HG03135 (cell line): Measurements from ENCODE around the gene PRPF38B.
"Not testable (repeated sequence)": the region's sequence is repeated elsewhere in the genome, so short reads cannot be mapped to it uniquely, and the experiment has no call there.

Source experiments
- ATAC-seq: cut with Tn5 transposase; IDR thresholded peaks from one replicate; pipeline ENCODE4 v1.9.1; 2021; ENCODE audit warnings: mild to moderate bottlenecking, moderate library complexity; ENCODE audit not compliant: unreplicated experiment

PRPF38B gene

DNA sequence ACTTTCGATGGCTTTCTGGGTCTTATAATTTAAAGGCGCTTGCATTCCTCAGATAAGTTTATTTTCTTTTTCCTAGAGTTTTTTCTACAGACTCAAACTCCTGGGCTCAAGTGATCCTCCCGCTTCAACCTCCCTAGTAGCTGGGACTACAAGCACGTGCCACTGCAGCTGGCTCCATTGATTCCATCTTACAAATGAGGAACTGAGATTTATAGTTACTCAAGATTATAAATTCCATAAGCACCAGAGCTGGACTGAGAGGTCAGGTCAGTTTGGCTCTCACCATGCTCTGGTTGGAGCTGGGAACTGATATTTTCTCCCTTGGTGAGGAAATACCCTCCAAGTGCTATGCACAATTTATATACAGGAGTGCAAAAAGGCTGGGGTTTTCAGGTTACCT, 13.4 kb upstream of the PRPF38B start:
- no peak for ATAC-seq

DNA sequence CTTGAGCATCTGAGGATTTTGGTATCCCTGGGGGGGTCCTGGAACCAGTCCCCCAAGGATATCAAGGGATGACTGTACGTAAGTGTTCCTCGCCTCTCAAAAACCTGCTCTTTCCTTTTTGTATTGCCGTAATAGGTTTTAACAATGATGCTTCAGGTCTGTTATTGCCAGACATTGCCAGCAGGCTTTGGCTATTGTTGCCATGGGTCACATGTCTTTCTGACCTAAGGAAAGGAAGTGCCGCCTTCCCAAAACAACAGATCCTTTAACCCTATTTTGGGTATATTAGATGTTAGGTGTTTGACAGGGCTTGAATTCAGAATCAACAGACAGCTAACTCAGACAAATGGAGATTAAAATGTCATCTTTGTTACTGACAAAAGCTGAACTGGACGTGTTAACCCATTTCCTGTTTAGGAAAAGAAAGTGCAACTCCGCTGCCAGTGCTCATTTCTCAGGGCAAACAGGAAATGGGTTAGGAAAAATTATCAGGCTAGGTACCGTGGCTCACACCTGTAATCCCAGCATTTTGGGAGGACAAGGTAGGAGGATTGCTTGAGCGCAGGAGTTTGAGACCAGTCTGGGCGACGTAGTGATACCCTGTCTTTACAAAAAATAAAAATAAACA, 12.4 kb upstream of the PRPF38B start:
- ATAC-seq: no peak

DNA sequence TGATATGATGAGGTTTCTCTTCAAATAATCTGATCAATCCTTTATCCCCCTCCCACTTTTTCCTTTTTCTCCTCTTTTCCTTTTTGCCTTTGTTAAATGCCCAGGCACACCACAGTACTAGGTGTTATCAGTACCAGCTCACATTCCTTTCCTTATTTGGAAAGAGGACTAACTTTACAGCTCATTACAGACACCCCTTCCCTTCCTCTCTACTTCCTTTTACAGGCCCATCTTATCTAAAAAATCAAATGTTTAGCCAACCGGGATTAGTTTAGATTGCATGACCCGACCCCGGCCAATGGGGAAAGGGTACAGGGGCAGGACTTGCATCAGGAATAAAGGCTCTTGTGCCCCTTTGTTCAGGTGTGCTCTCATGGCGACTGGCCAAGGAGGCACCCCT, 10.4 kb upstream of the PRPF38B start:
- ATAC-seq: not testable (repeated sequence)

DNA sequence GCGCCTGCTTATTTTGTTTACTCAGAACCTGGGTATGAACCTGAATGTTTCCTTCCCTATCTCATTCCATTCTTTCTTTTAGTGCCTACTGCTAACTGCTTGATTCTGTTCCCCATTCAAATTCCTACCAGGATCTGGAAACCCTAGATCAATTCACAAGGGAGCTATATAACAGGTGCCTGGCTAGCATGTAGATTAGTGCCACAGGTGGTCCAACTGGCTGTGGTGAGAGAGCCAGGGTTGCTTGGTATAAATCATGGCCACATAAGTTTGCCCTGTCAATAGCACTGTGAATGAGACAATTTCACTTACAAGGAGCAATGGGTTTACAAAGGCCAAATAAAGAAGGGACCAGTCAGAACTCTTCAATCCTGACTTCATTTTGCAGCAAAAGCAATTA, 6.6 kb upstream of the PRPF38B start:
- no peak for ATAC-seq

DNA sequence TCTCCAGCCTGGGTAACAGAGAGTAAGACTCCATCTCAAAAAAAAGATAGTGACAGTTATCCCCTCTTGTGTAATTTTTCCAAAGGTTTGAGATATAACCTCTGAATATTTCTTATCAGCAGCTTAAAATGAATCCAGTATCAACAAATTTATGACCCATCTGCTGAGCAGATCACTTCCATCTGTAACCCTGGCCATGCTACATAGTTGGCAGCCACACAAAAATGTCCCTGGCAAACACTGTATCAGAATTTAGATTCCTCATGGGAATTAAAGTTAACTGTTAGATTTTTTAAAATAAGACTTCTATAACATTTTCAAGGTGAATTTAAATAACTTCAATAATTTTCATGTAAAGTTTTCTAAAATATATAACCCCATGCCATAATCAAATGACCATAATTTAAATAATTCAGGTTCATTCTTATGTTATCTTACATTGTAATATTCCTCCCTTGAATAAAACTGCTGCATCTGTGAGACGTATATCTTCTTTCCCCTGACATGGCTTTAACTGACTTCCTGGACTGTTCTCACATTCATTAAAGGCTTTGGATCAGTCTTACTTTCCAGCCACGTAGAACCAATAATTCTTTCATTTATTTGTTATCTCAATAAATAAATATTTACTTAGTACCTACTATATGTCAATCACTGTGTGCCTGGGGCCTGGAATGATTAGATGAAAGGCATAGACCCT, 5.3 kb upstream of the PRPF38B start:
- no peak for ATAC-seq

DNA sequence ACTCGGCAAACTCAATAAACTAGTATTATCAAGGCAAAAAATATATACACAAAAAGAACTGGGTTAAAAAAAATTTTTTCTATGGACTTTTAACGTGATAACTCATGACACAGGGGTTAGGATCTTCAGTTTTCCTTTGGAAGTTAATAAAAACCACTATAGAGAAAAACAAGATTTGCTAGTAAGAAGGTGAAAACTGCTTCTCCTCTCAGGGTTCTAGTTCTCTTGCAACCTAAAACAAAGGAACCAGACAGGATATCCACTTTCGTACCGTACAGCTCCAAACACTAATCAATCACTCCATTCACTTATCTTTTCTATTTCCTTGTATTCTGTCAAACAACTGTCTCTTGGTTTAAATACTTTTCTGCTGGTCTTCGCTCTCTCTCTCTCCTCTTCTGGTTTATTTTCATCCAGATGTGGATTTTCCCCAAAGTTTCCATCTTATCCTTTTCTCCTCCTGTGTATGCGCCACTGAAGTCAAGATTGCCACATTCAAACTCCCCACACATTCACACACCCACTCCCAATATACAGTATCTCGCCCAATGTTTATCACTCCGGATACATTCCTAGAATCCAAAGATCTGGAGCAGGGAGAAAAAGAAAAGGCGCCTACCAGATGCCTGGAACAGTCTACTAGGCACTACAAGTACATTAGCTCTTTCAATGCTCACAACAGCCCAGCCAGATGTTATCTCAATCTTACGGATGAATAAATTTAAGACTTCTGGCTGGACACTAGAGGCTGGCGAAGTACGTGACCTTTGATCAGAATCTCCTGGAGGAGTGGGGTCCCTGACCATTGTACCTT, 775 bp upstream of the PRPF38B start:
- peak; percentile 15 for ATAC-seq

DNA sequence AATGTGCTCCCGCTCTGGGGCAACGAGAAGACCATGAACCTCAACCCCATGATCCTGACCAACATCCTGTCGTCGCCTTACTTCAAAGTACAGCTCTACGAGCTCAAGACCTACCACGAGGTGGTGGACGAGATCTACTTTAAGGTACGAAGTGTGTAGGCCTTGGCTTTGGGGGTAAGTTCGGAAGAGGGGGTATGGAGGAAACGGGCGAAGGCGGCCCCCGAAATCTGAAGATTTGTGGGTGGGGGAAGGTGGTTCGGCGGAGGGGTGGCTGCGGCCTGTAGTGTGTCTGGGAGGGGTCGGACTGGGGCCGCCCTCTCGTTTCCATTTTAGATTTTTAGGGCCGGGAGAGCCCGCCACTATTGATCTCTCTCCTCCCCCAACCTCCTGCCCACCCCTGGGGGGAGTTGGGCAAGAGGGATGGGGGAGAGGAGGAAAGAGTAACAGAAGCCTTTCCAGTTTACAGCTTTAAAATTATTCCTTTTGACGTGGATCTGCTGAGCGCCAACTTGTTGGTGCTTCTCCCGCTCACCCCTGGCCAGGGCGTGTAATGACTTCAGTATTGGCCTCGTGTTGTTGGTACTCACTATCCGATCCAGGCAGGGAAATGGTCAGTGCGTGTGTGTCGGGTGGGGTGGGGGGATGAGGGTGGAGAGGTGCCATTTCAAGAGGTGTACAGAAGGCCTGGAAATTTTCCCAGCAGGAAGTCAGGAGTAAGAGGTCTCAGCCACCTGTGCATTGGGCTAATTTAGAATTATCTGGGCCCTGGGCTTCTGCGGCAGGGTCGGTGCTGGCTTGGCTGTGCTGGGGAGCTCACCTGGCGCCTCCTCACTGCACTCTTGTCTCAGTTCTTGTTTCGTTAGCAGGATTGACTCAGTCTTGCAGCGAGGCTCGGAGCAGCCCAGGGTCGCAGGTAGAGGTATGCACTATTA, 880 bp downstream of the PRPF38B start:
- ATAC-seq: peak; percentile 53

DNA sequence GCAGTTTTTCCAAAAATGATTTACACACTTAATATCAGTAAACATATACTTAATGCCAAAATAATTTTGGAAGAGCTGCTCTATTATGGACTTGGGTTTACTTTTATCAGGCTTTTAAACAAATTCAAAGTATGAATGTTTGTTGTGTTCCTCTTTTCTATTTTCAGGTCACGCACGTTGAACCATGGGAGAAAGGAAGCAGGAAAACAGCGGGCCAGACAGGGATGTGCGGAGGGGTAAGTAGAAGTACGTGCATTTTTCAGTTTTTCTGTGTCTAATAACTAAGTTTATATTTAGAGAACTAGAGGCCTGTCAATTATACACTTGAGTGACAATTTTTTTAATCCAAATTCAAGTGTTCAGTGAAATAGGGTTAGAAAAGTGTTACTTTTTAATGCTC, 3.4 kb downstream of the PRPF38B start:
- no peak for ATAC-seq

DNA sequence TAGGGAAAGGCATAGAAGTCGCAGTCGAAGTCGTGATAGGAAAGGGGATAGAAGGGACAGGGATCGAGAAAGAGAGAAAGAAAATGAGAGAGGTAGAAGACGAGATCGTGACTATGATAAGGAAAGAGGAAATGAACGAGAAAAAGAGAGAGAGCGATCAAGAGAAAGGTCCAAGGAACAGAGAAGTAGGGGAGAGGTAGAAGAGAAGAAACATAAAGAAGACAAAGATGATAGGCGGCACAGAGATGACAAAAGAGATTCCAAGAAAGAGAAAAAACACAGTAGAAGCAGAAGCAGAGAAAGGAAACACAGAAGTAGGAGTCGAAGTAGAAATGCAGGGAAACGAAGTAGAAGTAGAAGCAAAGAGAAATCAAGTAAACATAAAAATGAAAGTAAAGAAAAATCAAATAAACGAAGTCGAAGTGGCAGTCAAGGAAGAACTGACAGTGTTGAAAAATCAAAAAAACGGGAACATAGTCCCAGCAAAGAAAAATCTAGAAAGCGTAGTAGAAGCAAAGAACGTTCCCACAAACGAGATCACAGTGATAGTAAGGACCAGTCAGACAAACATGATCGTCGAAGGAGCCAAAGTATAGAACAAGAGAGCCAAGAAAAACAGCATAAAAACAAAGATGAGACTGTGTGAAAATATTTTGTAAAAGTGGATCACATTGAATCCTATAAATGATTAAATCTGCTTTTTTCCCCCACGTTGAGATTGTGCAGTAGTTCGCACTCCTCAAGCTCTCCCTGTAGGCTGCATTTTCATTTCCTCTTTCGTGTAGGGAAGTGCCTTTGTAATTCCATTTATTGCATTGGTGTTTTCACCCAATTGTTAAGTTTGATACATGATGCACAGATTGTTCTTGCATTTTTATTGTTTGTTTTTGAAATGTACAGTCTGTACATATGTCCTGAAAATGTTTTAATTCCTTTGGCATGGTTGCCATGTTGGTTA, 7.5 kb downstream of the PRPF38B start:
- no peak for ATAC-seq

DNA sequence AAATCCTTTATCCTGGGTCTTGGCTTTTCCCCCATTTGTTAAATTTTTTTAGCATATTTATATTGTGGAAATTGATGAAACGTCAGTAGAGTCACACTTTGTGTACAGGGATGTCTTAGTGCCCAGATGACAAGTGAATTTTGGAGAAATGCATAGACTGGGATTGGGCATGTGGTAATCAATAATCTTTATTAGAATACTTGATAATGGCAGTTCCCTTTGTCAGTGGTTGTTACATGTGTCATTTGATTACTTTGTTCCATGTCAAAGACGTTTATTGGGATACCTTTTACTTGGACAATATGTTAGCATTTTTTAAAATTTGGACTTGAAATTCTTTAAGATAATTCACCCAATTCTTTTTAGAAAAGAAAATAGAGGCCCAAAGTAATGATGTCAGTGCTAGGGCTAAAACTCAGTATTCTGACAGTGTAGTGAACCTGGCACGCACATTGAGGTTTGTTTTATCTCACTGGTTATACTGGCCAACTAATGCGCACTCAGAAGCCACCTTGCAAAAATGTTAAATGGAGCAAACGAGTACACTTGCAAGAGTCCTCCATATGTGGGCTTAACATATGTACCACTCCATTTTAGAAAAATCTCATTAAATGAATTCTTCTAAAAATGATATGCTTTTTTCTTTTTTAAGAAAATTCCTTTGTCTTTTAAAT, 9.2 kb downstream of the PRPF38B start:
- ATAC-seq: no peak

DNA sequence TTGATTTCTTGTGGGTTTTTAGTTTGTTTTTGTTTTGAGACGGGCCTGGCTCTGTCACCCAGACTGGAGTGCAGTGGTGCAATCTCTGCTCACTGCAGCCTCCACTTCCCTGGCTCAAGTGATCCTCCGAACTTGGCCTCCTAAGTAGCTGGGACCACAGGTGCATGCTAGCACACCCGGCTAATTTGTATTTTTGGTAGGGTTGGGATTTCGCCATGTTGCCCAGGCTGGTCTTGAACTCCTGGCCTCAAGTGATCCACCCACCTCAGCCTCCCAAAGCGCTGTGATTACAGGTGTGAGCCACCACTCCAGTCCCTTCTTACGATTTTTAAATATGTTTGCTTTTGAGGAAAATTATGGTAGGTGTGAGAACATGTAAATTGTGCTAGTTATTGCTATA, 10.0 kb downstream of the PRPF38B start:
- not testable (repeated sequence) for ATAC-seq

DNA sequence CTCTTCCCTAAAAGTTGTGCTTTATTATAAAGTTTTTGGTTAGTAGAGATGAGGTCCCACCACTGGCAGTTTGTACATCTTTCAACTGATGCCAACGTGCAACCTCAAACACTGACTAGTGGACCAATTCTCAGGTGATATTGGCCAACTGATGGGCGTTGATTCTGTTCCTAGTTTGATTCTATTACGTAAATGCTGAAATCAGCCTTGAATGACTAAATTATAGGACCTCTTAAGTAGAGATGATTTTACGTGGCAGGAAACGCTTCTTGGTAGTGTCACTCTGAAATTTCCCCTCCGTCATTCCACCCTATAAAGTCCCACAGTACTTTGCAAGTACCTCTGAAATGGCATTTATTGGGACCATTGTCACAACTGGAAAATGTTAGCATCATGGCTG, 11.8 kb downstream of the PRPF38B start:
- ATAC-seq: no peak

DNA sequence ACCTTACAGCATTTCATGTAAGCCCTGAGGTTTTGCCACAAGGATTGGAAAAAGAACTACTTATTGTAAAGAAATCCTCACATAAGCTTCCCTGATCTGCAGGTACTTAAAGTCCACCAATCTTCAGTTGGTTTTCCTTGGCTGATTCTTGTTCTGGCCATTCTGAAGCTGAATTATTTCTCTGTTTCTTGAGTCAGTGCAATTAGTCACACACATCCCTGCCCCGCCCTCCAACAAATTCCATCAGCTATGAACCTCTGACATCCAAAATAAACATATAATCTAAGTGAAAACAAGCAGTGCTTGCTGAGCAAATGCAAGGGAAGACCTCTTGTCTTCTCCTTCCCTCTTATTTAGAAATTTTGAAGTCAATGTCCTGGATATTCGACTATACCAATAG, 12.4 kb downstream of the PRPF38B start:
- ATAC-seq: no peak

DNA sequence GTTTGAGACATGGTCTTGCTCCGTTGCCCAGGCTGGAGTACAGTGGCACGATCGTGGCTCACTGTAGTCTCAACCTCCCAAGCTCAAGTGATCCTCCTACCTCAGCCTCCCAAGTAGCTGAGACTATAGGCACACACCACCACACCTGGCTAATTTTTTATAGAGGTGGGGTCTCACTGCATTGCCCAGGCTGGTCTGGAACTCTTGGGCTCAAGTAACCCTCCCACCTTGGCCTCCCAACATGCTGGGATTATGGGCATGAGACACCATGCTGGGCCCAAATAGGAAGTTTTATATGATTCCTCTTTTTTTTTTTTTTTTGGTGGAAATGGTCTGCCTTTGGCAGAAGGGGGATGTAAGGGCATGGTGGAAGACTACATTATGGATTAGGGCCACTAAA, 14.5 kb downstream of the PRPF38B start:
- ATAC-seq: no peak

DNA sequence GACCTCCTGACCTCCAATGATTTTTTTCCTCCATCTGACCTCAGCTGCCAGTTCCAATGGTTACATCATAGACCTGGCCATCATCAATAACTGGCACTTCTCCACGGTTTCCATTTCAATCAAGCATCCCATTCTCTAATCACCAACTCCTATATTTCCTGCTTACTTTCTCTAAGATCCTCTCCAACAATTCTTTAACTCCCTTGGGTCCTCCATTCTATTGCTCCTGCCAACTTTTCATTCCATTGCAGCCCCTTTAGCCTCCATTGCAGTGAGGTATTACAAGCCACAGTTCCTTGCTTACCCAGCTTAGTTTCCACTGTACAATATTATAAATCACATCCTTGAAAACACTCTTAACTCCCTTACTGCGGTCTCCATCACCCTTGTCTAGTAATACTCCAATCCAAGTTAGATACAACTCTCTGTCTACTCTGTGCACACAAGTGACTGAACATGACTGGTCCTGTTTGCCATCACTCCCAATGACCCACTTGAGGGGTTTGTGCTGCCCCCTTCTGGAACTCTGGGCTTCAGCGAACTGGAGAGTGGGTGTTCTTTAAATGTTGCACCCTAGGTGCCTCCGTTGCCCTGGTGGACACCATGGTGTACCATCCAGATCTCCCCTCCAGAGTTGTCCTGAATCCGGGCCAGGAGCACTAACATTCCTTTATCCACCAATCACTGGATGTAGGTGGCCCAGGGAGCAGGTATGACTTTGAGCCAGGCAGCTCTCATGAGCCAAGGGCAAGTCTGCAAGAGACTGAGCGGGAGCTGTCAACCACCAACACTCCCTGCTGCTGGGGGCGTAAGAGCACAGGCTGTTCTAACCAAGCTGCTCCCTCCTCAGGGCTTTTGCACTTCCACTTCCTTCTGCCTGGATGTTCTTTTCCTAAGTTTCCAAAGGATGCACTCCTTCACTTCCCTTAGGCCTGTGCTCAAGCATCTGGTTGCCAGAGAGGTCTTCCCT, 16.9 kb downstream of the PRPF38B start:
- peak; percentile 51 for ATAC-seq

DNA sequence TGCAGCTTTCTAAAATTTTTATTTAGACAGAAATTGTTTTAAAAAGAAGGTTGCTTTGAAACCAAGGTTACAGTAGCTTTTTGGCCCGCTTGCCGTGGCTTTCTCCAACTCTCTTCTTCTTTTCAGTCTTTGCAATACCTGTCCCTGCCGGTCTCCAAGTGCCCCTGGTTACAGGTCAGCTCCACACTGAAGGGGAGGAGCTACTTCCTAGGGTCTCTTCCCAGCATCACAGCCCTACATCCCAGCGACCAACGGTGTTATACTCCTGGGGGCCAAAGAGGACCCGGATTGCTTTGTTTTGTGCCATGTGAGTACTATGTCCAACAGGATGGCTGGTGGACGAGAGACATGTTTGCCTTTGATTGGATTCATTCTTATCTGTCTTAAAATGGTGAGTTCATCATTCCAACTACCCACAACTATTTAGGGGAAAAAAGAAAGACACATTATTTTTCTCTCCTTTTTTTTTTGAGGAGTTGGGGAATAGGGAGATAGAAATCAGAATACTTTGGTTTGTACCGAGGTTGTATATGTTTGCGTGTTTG, 20.6 kb downstream of the PRPF38B start, which contains the start of gene FNDC7:
Gene FNDC7 (plus strand): TSS at position 303 of the 545 bp plus-strand sequence. CDS start 26 bp downstream, at position 329.
- ATAC-seq: no peak

DNA sequence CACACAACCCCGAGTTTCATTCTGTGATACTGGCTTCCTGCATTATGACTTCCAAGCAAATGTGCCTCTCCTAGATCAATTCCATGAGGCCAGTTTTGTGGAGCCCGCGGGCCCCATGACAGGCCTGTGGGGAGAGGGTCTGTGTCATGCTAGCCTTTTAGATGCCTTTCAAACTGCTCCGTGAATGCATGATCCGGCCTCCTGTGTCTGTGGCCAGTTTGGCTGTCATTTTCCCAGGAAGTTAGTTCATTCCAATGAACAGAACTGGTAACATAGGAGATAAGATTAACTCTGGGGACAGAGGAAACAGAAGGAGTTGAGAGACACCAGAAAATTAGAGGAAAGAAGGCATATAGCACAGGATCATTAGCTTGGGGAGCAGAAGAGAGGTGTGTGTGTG, 23.8 kb downstream of the PRPF38B start:
- no peak for ATAC-seq
